NCI-H1694 (cell line): ENCODE data around the gene COQ2.
"Not testable (repeated sequence)": the region's sequence is repeated elsewhere in the genome, so short reads cannot be mapped to it uniquely, and the experiment has no call there.

Experiments used
- DNase-seq: peaks from one replicate; lab custom pipeline; 2025; lab: John Stamatoyannopoulos, UW

The COQ2 gene

DNA sequence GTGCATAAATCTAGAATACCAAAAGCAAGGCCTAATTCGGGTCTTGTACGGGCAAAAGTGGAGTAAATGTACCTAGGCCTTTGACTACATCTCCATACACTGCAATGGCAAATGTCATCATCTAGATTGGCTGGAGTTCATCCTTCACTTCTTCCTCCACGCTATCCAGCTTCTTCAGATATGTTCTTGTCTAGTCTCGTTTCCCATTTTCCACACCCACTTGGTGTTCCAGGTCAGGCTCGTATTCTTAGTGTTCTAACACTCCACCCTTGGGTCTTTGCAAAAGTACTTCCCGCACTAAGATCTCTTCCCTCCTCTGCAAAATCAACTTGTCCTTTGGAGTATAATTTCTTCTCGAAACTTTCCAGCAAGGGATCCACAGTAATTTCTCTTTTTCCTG is 1.4 kb downstream of the COQ2 start:
- DNase-seq: no peak

DNA sequence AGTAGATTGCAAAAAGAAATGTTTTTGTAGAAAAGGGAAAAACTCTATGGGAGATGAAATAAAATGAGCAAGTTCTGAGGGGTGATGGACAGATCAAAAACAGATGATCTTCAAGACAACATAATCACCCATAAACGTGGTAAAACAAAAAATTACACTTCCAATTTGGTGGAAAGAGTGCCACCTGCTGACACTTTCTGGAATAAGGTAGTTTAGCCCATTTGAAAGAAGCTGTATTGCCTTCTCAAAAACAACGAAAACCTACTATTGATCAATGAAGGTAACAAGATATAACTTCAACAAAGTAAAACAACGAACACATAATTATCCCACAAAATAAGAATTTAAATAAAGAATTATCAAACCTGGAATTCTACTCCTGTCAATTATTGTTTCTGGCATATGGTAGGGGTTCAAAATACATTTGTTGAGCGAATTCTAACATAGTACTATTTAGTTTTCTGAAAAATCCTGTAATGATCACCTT is 2.5 kb downstream of the COQ2 start:
- DNase-seq: peak; percentile 62

DNA sequence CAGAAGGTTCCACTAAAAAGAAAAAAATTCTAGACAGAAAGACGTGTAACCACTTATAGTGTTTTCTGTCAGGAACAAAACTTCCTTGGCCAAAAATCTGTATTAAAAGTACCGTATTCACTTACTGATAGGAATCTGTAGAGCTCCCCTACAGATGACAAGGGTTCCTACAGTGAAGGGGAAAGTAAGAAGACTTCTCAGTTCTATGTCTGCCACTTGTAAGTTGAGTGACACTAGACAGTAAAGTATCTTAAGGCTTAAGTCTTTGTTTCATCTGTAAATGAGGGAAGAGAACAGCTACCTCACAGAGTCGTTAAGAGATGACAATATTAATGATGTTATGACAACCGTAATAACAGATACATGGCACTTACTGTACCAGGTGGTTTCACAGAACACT is 3.3 kb downstream of the COQ2 start:
- DNase-seq: no peak

DNA sequence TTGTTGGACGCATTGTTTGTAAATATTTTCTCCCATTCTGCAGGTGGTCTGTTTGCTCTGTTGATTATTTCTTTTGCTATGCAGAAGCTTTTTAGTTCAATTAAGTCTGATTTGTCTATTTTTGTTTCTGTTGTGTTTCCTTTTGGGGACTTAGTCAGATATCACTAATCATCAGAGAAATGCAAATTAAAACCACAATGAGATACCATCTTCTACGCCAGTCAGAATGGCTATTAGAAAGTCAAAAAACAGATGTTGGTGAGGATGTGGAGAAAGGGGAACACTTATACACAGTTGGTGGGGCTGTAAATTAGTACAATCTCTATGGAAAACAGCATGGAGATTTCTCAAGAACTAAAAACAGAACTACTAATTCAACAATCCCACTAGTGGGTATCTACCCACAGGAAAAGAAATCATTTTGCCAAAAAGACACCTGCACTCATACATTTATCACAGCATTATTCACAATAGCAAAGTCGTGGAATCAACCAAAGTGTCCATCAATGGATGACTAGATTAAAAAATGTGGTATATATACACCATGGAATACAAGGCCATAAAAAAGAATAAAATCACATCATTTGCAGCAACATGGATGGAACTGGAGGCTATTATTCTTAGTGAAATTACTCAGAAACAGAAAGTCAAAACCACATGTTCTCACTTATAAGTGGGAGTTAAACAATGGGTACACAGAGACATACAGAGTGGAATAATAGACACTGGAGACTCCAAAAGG is 8.1 kb downstream of the COQ2 start:
- no peak for DNase-seq

DNA sequence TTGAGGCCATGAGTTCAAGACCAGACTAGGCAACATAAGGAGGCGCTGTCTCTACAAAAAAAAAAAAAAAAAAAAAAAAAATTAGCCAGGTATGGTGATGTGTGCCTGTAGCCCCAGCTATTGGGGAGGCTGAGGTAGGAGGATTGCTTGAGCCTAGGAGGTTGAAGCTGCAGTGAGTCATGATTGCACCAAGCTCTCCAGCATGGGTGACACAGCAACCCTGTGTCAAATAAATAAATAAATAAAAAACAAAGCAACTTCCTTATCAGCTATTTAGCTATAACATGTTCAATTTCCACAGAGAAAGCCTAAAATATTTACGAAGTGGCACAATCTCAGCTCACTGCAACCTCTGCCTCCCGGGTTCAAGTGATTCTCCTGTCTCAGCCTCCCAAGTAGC is 10.7 kb downstream of the COQ2 start:
- not testable (repeated sequence) for DNase-seq

DNA sequence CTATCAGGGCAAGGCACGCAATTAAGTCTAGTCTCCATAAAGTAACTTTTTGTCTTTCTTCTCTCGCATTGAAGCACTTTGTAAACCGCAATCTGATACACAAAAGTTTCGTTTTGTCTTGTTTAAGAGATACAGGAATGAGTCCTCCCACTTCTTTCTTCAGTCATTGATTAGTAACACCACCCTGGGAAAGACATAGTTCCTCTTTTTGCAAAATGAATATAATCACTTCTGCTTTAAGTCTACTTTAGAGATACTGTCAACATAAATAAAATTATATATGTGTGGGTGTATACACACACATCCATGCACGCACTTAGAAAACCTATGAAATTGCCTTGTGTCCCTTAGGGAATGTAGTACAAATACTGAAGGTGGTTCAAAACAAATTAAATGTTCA is 11.7 kb downstream of the COQ2 start:
- DNase-seq: no peak

DNA sequence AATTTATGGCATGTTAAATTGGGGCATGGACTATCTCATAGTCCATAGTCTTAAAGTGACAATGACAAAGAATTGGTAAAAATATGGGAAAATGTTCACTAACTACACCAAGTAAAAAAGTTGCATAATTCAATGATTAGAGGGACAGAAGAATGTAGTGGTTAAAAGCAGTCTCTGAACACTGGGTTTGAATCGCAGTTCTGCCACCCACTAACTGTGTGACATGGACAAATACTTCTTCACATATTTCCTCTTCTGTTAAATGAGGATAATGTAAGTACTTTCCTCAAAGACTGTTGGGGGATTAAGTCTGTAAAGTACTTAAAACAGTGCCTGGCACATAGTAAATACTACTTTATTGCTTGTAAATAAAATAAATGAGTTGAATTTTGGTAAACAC is 15.3 kb downstream of the COQ2 start:
- no peak for DNase-seq

- no peak for DNase-seq
Observed at GRCh38 chr4:83268491-83268890, 16.1 kb downstream of the COQ2 start.

- no peak for DNase-seq
Observed at GRCh38 chr4:83267830-83268475, 16.6 kb downstream of the COQ2 start.

DNA sequence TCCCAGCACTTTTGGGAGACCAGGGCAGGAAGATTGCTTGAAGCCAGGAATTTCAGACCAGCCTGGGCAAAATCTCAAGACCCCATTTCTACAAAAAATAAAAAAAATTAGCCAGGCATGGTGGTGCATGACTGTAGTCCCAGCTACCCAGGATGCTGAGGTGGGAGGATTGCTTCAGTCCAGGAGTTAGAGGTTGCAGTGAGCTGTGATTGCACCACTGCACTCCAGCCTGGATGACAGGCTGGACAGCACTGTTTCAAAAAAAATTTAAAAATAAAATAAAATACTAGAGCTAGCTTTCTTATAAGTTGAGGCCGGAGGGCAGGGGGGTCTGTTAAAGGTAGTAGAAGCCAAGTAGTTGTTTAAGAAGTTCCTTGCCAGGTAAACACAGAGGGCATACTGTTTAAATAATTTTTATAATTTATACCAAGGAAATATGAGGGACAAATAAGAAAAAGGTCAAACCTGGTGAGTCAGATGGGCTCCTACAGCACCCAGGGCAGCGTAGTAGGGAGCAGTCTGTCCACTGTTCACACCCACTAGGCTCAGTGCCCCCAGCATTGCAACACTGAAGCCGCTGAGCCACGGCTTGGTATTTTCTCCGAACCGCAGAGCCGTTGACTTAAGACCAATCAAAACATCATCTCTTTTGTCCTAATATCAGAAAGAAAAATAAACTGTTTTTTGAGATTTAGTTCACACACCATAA is 17.3 kb downstream of the COQ2 start:
- no peak for DNase-seq

- DNase-seq: no peak
Observed at GRCh38 chr4:83266689-83267088, 17.9 kb downstream of the COQ2 start.

GRCh38 chr4:83263106-83263505 is 21.5 kb downstream of the COQ2 start:
- no peak for DNase-seq

DNA sequence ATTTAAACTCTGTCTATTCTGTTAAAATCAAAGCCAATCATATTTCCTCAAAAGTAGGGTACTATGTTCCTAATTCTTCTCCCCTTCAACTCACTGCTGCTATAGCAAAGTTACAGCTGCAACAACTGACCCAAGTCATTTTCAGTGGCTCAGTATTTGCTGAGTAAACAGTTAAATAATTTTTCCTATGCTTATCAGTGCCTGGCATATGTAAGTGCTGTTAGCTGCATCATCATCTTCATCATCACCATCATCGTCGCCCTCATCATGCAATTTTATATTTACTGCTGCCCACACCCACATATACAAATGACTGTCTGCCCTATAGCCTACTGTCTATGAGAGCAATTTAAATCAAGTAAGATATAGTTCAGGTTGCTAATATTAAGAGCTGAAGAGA is 21.9 kb downstream of the COQ2 start:
- DNase-seq: no peak

GRCh38 chr4:83261307-83261706 is 23.3 kb downstream of the COQ2 start:
- DNase-seq: no peak

DNA sequence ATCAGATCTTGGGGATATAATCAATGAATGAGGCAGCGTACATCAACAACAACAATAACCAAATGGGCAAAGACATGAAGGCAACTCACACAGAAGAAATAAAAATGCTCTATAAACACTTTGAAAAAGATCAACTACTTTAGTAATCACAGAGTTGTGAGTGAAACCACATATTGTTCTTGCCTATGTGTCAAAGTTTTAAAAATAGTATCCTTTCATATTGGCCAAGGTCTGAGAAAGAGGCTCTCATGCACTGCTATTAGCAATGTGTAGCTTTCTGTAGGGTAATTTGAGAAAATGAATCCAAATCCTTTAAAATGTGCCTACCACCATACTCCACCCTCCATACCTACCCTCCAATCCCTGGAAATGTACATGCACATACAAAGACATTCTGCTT is 25.0 kb downstream of the COQ2 start:
- DNase-seq: no peak

DNA sequence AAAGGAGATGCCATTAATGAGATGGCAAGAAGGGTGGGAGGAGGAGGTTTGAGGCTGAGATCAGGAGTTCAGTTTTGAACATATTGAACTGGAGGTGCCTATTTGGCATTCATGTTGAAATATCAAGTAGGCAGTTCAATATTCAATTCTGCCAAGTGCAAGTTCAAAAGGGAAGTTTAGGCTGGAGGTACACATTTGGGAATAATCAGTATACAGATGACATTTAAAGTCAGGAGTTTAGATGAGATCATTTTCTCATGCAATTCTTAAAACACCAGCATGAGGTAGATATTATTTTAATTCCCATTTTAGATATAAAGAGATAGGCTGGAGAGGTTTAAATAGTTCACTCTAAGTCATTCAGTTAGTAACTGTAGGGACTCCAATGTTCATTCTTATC is 26.1 kb downstream of the COQ2 start:
- DNase-seq: no peak

- no peak for DNase-seq
Observed at GRCh38 chr4:83257811-83258210, 26.8 kb downstream of the COQ2 start.

GRCh38 chr4:83255584-83255983 is 29.0 kb downstream of the COQ2 start:
- DNase-seq: no peak

DNA sequence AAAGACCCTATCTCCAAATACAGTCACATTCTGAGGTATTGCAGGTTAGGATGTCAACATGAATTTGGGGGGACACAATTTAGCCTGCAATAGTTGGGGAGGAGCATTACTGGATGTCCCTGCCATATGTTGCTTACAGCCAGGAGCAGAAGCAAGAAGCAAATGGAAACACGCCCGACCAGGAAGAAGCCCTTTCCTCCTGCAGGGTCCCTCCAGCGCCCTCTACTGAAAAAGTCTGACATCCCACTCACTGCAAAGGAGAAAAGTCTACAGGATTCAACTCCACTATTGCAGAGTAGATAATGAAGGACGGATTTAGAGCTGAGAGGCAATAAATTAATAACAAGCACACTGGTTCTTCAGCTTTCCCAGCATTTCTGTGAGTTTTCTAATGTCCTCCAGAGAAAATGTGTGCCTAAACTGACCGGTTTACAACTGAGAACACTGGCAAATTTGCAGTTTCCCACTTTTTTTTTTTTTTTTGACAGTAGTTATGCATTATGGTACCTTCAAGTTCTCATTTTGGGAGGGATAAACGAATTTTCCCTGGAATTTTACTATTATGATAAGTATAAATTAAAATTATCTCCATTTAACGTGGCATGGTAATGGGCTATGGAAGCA is 31.7 kb downstream of the COQ2 start:
- DNase-seq: peak; percentile 59

DNA sequence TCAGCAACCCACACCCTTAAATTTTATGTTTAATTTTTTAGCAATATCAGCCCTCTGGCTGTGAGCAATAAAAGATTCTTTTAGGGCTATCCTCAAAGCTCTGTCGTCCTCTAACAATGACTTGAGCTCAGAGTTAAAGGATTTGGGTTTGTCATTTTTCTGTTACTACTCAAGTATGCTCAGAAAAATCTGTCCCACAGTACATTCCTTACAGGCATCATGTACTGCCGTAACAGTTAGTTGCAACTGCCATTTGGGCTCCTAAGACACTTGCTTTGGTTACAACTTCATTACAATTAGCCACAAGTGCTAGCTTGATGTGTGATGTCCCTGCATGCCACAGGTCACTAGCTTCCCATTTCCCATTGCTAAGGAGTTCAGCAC is 33.2 kb downstream of the COQ2 start:
- no peak for DNase-seq

- DNase-seq: no peak
Observed at GRCh38 chr4:83250687-83251446, 33.7 kb downstream of the COQ2 start.

- no peak for DNase-seq
Observed at GRCh38 chr4:83248486-83248885, 36.1 kb downstream of the COQ2 start.
